Heart left ventricle (tissue), 16 donors: ENCODE data around the gene ANKRD24. TPM values are rescaled to one million over a fixed set of nuclear protein-coding genes. Genes with fewer than 3 reads are reported as not detected.
"Not testable (repeated sequence)": the region's sequence is repeated elsewhere in the genome, so short reads cannot be mapped to it uniquely, and the experiment has no call there.

Source experiments
- ATAC-seq, 4 donors: fragments of 200-7000 bp; cut with Tn5 transposase; one replicate each; pipeline ENCODE4 v1.9.1; 2020 to 2022; ENCODE audit warnings: moderate library complexity in 4 of 4, mild to moderate bottlenecking in 3 of 4, moderate number of reproducible peaks in 1 of 4
- DNase-seq, 5 donors: peaks; one replicate each; pipeline ENCODE4 v3.0.0-alpha.2; 2020
- H3K27ac ChIP-seq, 12 donors: fragments of 200-600 bp; sonication (generic) in 4 of 12; one replicate each; pipeline versions ENCODE4 v1.5.0 to v1.8.0; 2016 to 2022; ENCODE audit warnings: mild to moderate bottlenecking in 2 of 12
- H3K27me3 ChIP-seq, 9 donors: fragments of 200-600 bp; sonication (generic) in 2 of 9; one replicate each; pipeline versions ENCODE4 v1.5.1 to v1.8.0; 2016 to 2022; ENCODE audit warnings: mild to moderate bottlenecking in 3 of 9
- H3K36me3 ChIP-seq, 9 donors: fragments of 200-600 bp; sonication (generic) in 2 of 9; one replicate each; pipeline versions ENCODE4 v1.5.0 to v1.8.0; 2018 to 2022; ENCODE audit warnings: mild to moderate bottlenecking in 2 of 9
- H3K4me1 ChIP-seq, 12 donors: fragments of 200-600 bp; sonication (generic) in 4 of 12; one replicate each; pipeline versions ENCODE4 v1.5.0 to v1.8.0; 2016 to 2022; ENCODE audit warnings: mild to moderate bottlenecking in 3 of 12
- H3K4me3 ChIP-seq, 12 donors: fragments of 200-600 bp; sonication (generic) in 4 of 12; one replicate each; pipeline versions ENCODE4 v1.5.0 to v1.8.0; 2017 to 2022; ENCODE audit warnings: mild to moderate bottlenecking in 9 of 12, moderate library complexity in 4 of 12
- H3K9me3 ChIP-seq, 12 donors: fragments of 200-600 bp; sonication (generic) in 4 of 12; one replicate each; pipeline versions ENCODE4 v1.5.0 to v1.8.0; 2016 to 2022; ENCODE audit warnings: mild to moderate bottlenecking in 1 of 12
- CTCF ChIP-seq, 12 donors: fragments of 200-600 bp; sonication (generic) in 4 of 12; IDR thresholded peaks; one replicate each; pipeline versions ENCODE4 v1.5.0 to v1.8.0; 2018 to 2022; ENCODE audit warnings: antibody characterized with exemption in 12 of 12, mild to moderate bottlenecking in 5 of 12
- POLR2A ChIP-seq, 2 donors: fragments of 450-650 bp; IDR thresholded peaks; one replicate each; pipeline ENCODE4 v1.6.1; 2017; ENCODE audit warnings: antibody characterized with exemption in 2 of 2, mild to moderate bottlenecking in 2 of 2, moderate library complexity in 2 of 2
- WGBS, 4 donors: extraction: QIAGEN DNeasy Blood & Tissue Kit in 2 of 4; methylation state at CpG; one replicate each; pipeline versions ENCODE4 v1.1.5 to v1.1.7; 2013 to 2018; 5-methylcytosine and 5-hydroxymethylcytosine counted together
- intact Hi-C, 10 donors: fragments of 100-400 bp; cut with DNase I; formaldehyde crosslinking; loops; one replicate each; pipeline versions ENCODE4 v1.11.1 to v1.14.2; 2022
- polyA plus RNA-seq, 2 donors: library from polyadenylated mRNA; stranded (reverse); fragments of 200-250 nt; gene quantifications; one replicate each; pipeline ENCODE4 v1.2.3, GENCODE V29; 2013
- total RNA-seq, 9 donors: library from RNA; depleted of rRNA in 2 of 9; stranded (reverse); fragments of >200 nt in 2 of 9; fragmentation: NEBNext Ultra II Directional in 3 of 9; extraction: Animal tissue kit (Norgen Biotek cat#: 25700) in 3 of 9; gene quantifications; one replicate each; pipeline versions ENCODE4 v1.1.0 to v1.2.4, GENCODE V29; 2016 to 2023
- donor health status: ischemic (EF 13 %, LVEDD 7.1; RV severe dilation, severe dysfunction).
- donor health status: healthy with polysubstance abuse.
- donor health status: DM: no; HTN: yes; CAD: no.
- donor health status: DM: no; HTN: no; CAD: no.
- donor health status: ischemic (EF 25% LVEDD 6.9; RV normal size, moderate dysfunction).
- donor health status: ischemic (EF 25% LVEDD 5.7; RV mildly dilated, moderate dysfunction).
- donor health status: healthy.
- donor health status: DM: yes; HTN: yes; CAD: no.
- donor health status: ischemic (EF 35%, LVEDD 5.7; RV mildly dilated, moderate dysfunction).
- donor health status: nonischemic (EF 11% LVEDD 7.7; RV severe dilation, severe dysfunction).
- donor health status: DM: yes; HTN: yes; CAD: no.
- donor health status: PGD.
- donor health status: ischemic (EF 29% LVEDD 5.4; RV normal size, mild dysfunction).
- donor health status: nonischemic (EF 23%, LVEDD 6.1; RV moderate dilation, normal function).

Gene ANKRD24
- total and polyA plus RNA-seq, 11 donors: 0.12 to 1.4 (median 0.38) TPM; not detected in 3

GRCh38 chr19:4189641-4190040, 7.2 kb downstream of the ANKRD24 start:
- ATAC-seq (no peak), DNase-seq (no peak)
- H3K4me3 ChIP-seq: no peak overlapping the region
- peaks cover 0 to 5% (median 0%) of the 10 kb centered on the region in 12 donors for H3K4me1 ChIP-seq
- 72 to 78% (median 75%) methylated on average over 5 of the region's 5 CpGs for WGBS, 4 donors
- TF ChIP-seq POLR2A (IDR thresholded peaks at IDR 0.05): no peak
- no peak for TF ChIP-seq CTCF (IDR thresholded peaks at IDR 0.05)
- intact Hi-C loops: loop anchor here in 5 of 10 donors (5.0 to 10.0 kb wide), 2 partner anchors 202 to 205 kb away; partner anchors contain the start of gene EEF2 (in 5 of the 5)
- no peak overlapping the region for H3K27ac ChIP-seq
- H3K36me3 ChIP-seq: no peaks in the 10 kb centered on the region
- H3K27me3 ChIP-seq: peaks cover 0 to 25% (median 2%) of the 10 kb centered on the region in 9 donors
- no peaks in the 10 kb centered on the region for H3K9me3 ChIP-seq

- ATAC-seq, H3K4me3 ChIP-seq, H3K27ac ChIP-seq, H3K4me1 ChIP-seq, DNase-seq, H3K9me3 ChIP-seq, intact Hi-C loops, H3K36me3 ChIP-seq: not testable (repeated sequence)
- H3K27me3 ChIP-seq: peaks cover 12 to 54% (median 30%) of the 10 kb centered on the region in 9 donors
- whole genome bisulfite sequencing, 4 donors: 89 to 94% (median 91%) methylated on average over 3 of the region's 3 CpGs
These were observed 10.0 kb downstream of the ANKRD24 start for GRCh38 chr19:4192537-4192936.

- Histone ChIP-seq H3K27ac (no peak overlapping the region), H3K36me3 (no peaks in the 10 kb centered on the region), H3K4me1 (peaks cover 0 to 7% (median 0%) of the 10 kb centered on the region in 12 donors), H3K27me3 (peaks cover 22 to 72% (median 45%) of the 10 kb centered on the region in 9 donors), H3K4me3 (no peak overlapping the region), H3K9me3 (no peaks in the 10 kb centered on the region)
- TF ChIP-seq CTCF (IDR thresholded peaks at IDR 0.05) (no peak), POLR2A (IDR thresholded peaks at IDR 0.05) (no peak)
- DNase-seq (no peak), ATAC-seq (no peak)
- 45 to 57% (median 47%) methylated on average over 7 of the region's 7 CpGs for WGBS, 4 donors
- intact Hi-C loops: no loop called here
These were observed 11.9 kb downstream of the ANKRD24 start for GRCh38 chr19:4194353-4194752.

- 79 to 84% (median 81%) methylated on average over 8 of the region's 8 CpGs for WGBS, 4 donors
- H3K36me3 ChIP-seq: no peaks in the 10 kb centered on the region
- H3K9me3 ChIP-seq: no peaks in the 10 kb centered on the region
- peaks cover 22 to 81% (median 50%) of the 10 kb centered on the region in 9 donors for H3K27me3 ChIP-seq
- no peak overlapping the region for H3K4me3 ChIP-seq
- TF ChIP-seq POLR2A (IDR thresholded peaks at IDR 0.05) (no peak), CTCF (IDR thresholded peaks at IDR 0.05) (no peak)
- H3K4me1 ChIP-seq: peaks cover 0 to 7% (median 0%) of the 10 kb centered on the region in 12 donors
- H3K27ac ChIP-seq: no peak overlapping the region
- ATAC-seq: no peak
- intact Hi-C loops: no loop called here
- DNase-seq: no peak
These were observed 13.5 kb downstream of the ANKRD24 start for GRCh38 chr19:4196009-4196408.

- Histone ChIP-seq H3K4me1 (peaks cover 0 to 7% (median 0%) of the 10 kb centered on the region in 12 donors), H3K27ac (no peak overlapping the region), H3K4me3 (no peak overlapping the region), H3K27me3 (peaks cover 22 to 81% (median 50%) of the 10 kb centered on the region in 9 donors), H3K36me3 (no peaks in the 10 kb centered on the region), H3K9me3 (no peaks in the 10 kb centered on the region)
- 79 to 81% (median 79%) methylated on average over 20 to 22 of the region's 22 CpGs for WGBS, 4 donors
- no peak for DNase-seq
- intact Hi-C loops: no loop called here
- ATAC-seq: no peak
- TF ChIP-seq CTCF (IDR thresholded peaks at IDR 0.05) (no peak), POLR2A (IDR thresholded peaks at IDR 0.05) (no peak)
These were observed 14.2 kb downstream of the ANKRD24 start for GRCh38 chr19:4196587-4197148.
